Neural cell (in vitro differentiated cells): ENCODE data around the gene SLCO1B1.
"Not testable (repeated sequence)": the region's sequence is repeated elsewhere in the genome, so short reads cannot be mapped to it uniquely, and the experiment has no call there.

Source experiments
- CTCF ChIP-seq: fragments of 450-650 bp; IDR thresholded peaks from 2 replicates; pipeline ENCODE4 v1.5.1; 2014; ENCODE audit warnings: antibody characterized with exemption, mild to moderate bottlenecking, moderate library complexity; ENCODE audit not compliant: poor library complexity, severe bottlenecking
- EP300 ChIP-seq: fragments of 450-650 bp; conservative IDR thresholded peaks from 2 replicates; pipeline ENCODE4 v1.6.1; 2014; ENCODE audit warnings: antibody characterized with exemption, mild to moderate bottlenecking, moderate library complexity; ENCODE audit not compliant: poor library complexity, severe bottlenecking
- POLR2AphosphoS5 ChIP-seq: IDR thresholded peaks from 2 replicates; pipeline ENCODE4 v1.6.1; 2012
- REST ChIP-seq: IDR thresholded peaks from 2 replicates; pipeline ENCODE4 v1.6.1; 2012; ENCODE audit warnings: borderline replicate concordance
- SMC3 ChIP-seq: fragments of 450-650 bp; conservative IDR thresholded peaks from 2 replicates; pipeline ENCODE4 v1.6.1; 2014; ENCODE audit warnings: antibody characterized with exemption, mild to moderate bottlenecking, moderate library complexity; ENCODE audit not compliant: poor library complexity

GRCh38 chr12:21214433-21214832 lies 83.4 kb downstream of the SLCO1B1 start:
- not testable (repeated sequence) for TF ChIP-seq CTCF, REST, SMC3, EP300, POLR2AphosphoS5
